CD4-positive, CD25-positive, alpha-beta regulatory T cell (primary cell): ENCODE data around the gene PPP3R2. TPM values are rescaled to one million over a fixed set of nuclear protein-coding genes. Genes with fewer than 3 reads are reported as not detected.
A peak's percentile ranks its signal among the peaks of the same experiment; 100 is the strongest.

Source experiments
- ATAC-seq, 2 donors: fragments of 150-1000 bp; cut with Tn5 transposase; one replicate each; pipeline ENCODE4 v1.10.0; 2021; ENCODE audit warnings: low read depth in 2 of 2, moderate number of reproducible peaks in 2 of 2, moderate library complexity in 1 of 2
- DNase-seq, 3 donors: peaks; one replicate each; pipeline versions ENCODE4 v3.0.0 to v3.0.0-alpha.2; 2012 to 2022; ENCODE audit warnings: mixed read lengths in 1 of 3
- H3K27ac ChIP-seq: one replicate; pipeline ENCODE4 v1.7.0; 2013; ENCODE audit warnings: mild to moderate bottlenecking, low read length; ENCODE audit not compliant: insufficient read depth, poor library complexity, severe bottlenecking
- H3K27me3 ChIP-seq: one replicate; pipeline ENCODE4 v1.7.0; 2013; ENCODE audit warnings: low read length; ENCODE audit not compliant: control insufficient read depth, insufficient read depth
- H3K36me3 ChIP-seq: one replicate; pipeline ENCODE4 v1.7.0; 2013; ENCODE audit warnings: mild to moderate bottlenecking, low read length, moderate library complexity; ENCODE audit not compliant: control insufficient read depth, insufficient read depth
- H3K4me1 ChIP-seq: 2 replicates; pipeline ENCODE4 v1.7.0; 2013; ENCODE audit warnings: mild to moderate bottlenecking, low read length; ENCODE audit not compliant: insufficient read depth, control insufficient read depth, poor library complexity, severe bottlenecking
- H3K4me3 ChIP-seq: one replicate; pipeline ENCODE4 v1.7.0; 2013; ENCODE audit warnings: low read depth, mild to moderate bottlenecking, low read length, moderate library complexity
- H3K9me3 ChIP-seq, 2 experiments: 1 replicate in 1 of 2; 2 replicates in 1 of 2; pipeline ENCODE4 v1.7.0; 2013; ENCODE audit warnings: low read length in 2 of 2, mild to moderate bottlenecking in 1 of 2, moderate library complexity in 1 of 2; ENCODE audit not compliant: control insufficient read depth in 2 of 2
- H3K27ac Mint-ChIP-seq, 3 donors: one replicate each; pipeline ENCODE4 v1.8.0; 2020 to 2022; ENCODE audit warnings: mild to moderate bottlenecking in 3 of 3, mixed read lengths in 3 of 3, moderate library complexity in 2 of 3
- H3K27me3 Mint-ChIP-seq: one replicate; pipeline ENCODE4 v1.8.0; 2022; ENCODE audit warnings: mild to moderate bottlenecking, mixed read lengths
- H3K36me3 Mint-ChIP-seq: one replicate; pipeline ENCODE4 v1.8.0; 2020; ENCODE audit warnings: mixed read lengths
- H3K4me1 Mint-ChIP-seq, 4 donors: one replicate each; pipeline ENCODE4 v1.8.0; 2020 to 2022; ENCODE audit warnings: mixed read lengths in 4 of 4, mild to moderate bottlenecking in 1 of 4
- H3K4me3 Mint-ChIP-seq, 4 donors: one replicate each; pipeline ENCODE4 v1.8.0; 2020 to 2022; ENCODE audit warnings: mild to moderate bottlenecking in 4 of 4, mixed read lengths in 4 of 4, moderate library complexity in 3 of 4
- H3K9me3 Mint-ChIP-seq, 7 donors: one replicate each; pipeline ENCODE4 v1.8.0; 2020 to 2022; ENCODE audit warnings: mixed read lengths in 7 of 7, mild to moderate bottlenecking in 3 of 7, moderate library complexity in 2 of 7
- polyA plus RNA-seq, 4 donors: library from polyadenylated mRNA; unstranded; fragments of 300-500 nt; fragmentation: Illumina TruSeq; gene quantifications; one replicate each; pipeline ENCODE4 v1.2.3, GENCODE V29; 2021
- total RNA-seq: library from RNA; stranded (reverse); gene quantifications from one replicate; pipeline ENCODE4 v1.2.3, GENCODE V29; 2022

The PPP3R2 gene
- total and polyA plus RNA-seq, 5 donors from 2014 or later, result 0.17 to 0.22 TPM; not detected in 3

GRCh38 chr9:101572316-101572715, 22.5 kb downstream of the PPP3R2 start:
- ATAC-seq (peak in 1 of 2 donors; percentile 47), DNase-seq (peak in 1 of 3 donors; percentile 63)
- Mint-ChIP-seq H3K36me3 (peaks cover 12% of the 10 kb centered on the region), H3K27me3 (no peaks in the 10 kb centered on the region), H3K9me3 (no peaks in the 10 kb centered on the region), H3K4me3 (peak overlapping the region; percentile 42 to 80 (median 68)), H3K4me1 (peaks cover 22 to 90% (median 61%) of the 10 kb centered on the region in 4 donors), H3K27ac (peak overlapping the region; percentile 92 to 98 (median 95))
- Histone ChIP-seq H3K27me3 (no peaks in the 10 kb centered on the region), H3K36me3 (no peaks in the 10 kb centered on the region), H3K9me3 (no peaks in the 10 kb centered on the region), H3K27ac (peak overlapping the region; percentile 67), H3K4me1 (peaks cover 58% of the 10 kb centered on the region), H3K4me3 (peak overlapping the region; percentile 45)

- Histone ChIP-seq H3K9me3 (no peaks in the 10 kb centered on the region), H3K36me3 (no peaks in the 10 kb centered on the region), H3K4me1 (peaks cover 58% of the 10 kb centered on the region), H3K27me3 (no peaks in the 10 kb centered on the region), H3K27ac (peak overlapping the region; percentile 67), H3K4me3 (no peak overlapping the region)
- Mint-ChIP-seq H3K4me3 (peak overlapping the region in 2 of 4 donors; percentile 64 to 70), H3K9me3 (no peaks in the 10 kb centered on the region), H3K4me1 (peaks cover 28 to 87% (median 67%) of the 10 kb centered on the region in 4 donors), H3K27ac (peak overlapping the region; percentile 92 to 98 (median 95)), H3K27me3 (no peaks in the 10 kb centered on the region), H3K36me3 (peaks cover 16% of the 10 kb centered on the region)
- ATAC-seq (no peak), DNase-seq (no peak)
Observed at GRCh38 chr9:101571114-101571513, 23.7 kb downstream of the PPP3R2 start.

- H3K4me3 Mint-ChIP-seq, result peak overlapping the region; percentile 27 to 71 (median 67)
- Histone ChIP-seq H3K36me3 (peaks cover 9% of the 10 kb centered on the region), H3K4me1 (peaks cover 58% of the 10 kb centered on the region), H3K9me3 (no peaks in the 10 kb centered on the region), H3K27ac (peak overlapping the region; percentile 67), H3K4me3 (peak overlapping the region; percentile 45), H3K27me3 (no peaks in the 10 kb centered on the region)
- ATAC-seq, result peak; percentile 79 to 85
- peaks cover 23% of the 10 kb centered on the region for H3K36me3 Mint-ChIP-seq
- H3K27ac Mint-ChIP-seq, result peak overlapping the region; percentile 92 to 98 (median 95)
- peak in 2 of 3 donors; percentile 63 to 78 for DNase-seq
- H3K9me3 Mint-ChIP-seq, result no peaks in the 10 kb centered on the region
- H3K4me1 Mint-ChIP-seq, result peaks cover 28 to 79% (median 63%) of the 10 kb centered on the region in 4 donors
- no peaks in the 10 kb centered on the region for H3K27me3 Mint-ChIP-seq
Observed at GRCh38 chr9:101569741-101570501, 24.8 kb downstream of the PPP3R2 start.

- Mint-ChIP-seq H3K36me3 (peaks cover 38% of the 10 kb centered on the region), H3K27ac (peak overlapping the region; percentile 76 to 91 (median 86)), H3K9me3 (no peaks in the 10 kb centered on the region), H3K4me3 (no peak overlapping the region), H3K27me3 (no peaks in the 10 kb centered on the region), H3K4me1 (peaks cover 16 to 60% (median 45%) of the 10 kb centered on the region in 4 donors)
- Histone ChIP-seq H3K27me3 (no peaks in the 10 kb centered on the region), H3K36me3 (peaks cover 22% of the 10 kb centered on the region), H3K4me1 (peaks cover 38% of the 10 kb centered on the region), H3K9me3 (no peaks in the 10 kb centered on the region), H3K27ac (peak overlapping the region; percentile 5), H3K4me3 (no peak overlapping the region)
- DNase-seq (no peak), ATAC-seq (no peak)
Observed at GRCh38 chr9:101567725-101568350, 26.9 kb downstream of the PPP3R2 start.

- Histone ChIP-seq H3K27ac (no peak overlapping the region), H3K36me3 (peaks cover 29% of the 10 kb centered on the region), H3K9me3 (no peaks in the 10 kb centered on the region), H3K27me3 (no peaks in the 10 kb centered on the region), H3K4me1 (peaks cover 31% of the 10 kb centered on the region), H3K4me3 (no peak overlapping the region)
- H3K4me3 Mint-ChIP-seq, result no peak overlapping the region
- ATAC-seq (no peak), DNase-seq (peak in 2 of 3 donors; percentile 24 to 68)
- peaks cover 45% of the 10 kb centered on the region for H3K36me3 Mint-ChIP-seq
- peaks cover 10 to 53% (median 38%) of the 10 kb centered on the region in 4 donors for H3K4me1 Mint-ChIP-seq
- H3K27ac Mint-ChIP-seq, result peak overlapping the region; percentile 58 to 86 (median 74)
- H3K27me3 Mint-ChIP-seq, result no peaks in the 10 kb centered on the region
- peaks cover 0 to under 1% (median 0%) of the 10 kb centered on the region in 7 donors for H3K9me3 Mint-ChIP-seq
Observed at GRCh38 chr9:101566904-101567724, 27.7 kb downstream of the PPP3R2 start.

GRCh38 chr9:101564252-101564651, 30.5 kb downstream of the PPP3R2 start:
- peaks cover 0 to 1% (median 0%) of the 10 kb centered on the region in 7 donors for H3K9me3 Mint-ChIP-seq
- H3K4me1 ChIP-seq, result peaks cover 3% of the 10 kb centered on the region
- no peak overlapping the region for H3K27ac ChIP-seq
- H3K27ac Mint-ChIP-seq, result no peak overlapping the region
- no peak overlapping the region for H3K4me3 Mint-ChIP-seq
- DNase-seq (no peak), ATAC-seq (no peak)
- H3K27me3 ChIP-seq, result no peaks in the 10 kb centered on the region
- H3K36me3 Mint-ChIP-seq, result peaks cover 69% of the 10 kb centered on the region
- H3K4me1 Mint-ChIP-seq, result peaks cover 22 to 41% (median 25%) of the 10 kb centered on the region in 4 donors
- peaks cover 56% of the 10 kb centered on the region for H3K36me3 ChIP-seq
- no peaks in the 10 kb centered on the region for H3K9me3 ChIP-seq
- H3K4me3 ChIP-seq, result no peak overlapping the region
- no peaks in the 10 kb centered on the region for H3K27me3 Mint-ChIP-seq

- H3K36me3 ChIP-seq, result peaks cover 69% of the 10 kb centered on the region
- H3K4me1 Mint-ChIP-seq, result peaks cover 18 to 35% (median 23%) of the 10 kb centered on the region in 4 donors
- peaks cover 0 to 2% (median 0%) of the 10 kb centered on the region in 7 donors for H3K9me3 Mint-ChIP-seq
- ATAC-seq, result no peak
- no peak overlapping the region for H3K4me3 Mint-ChIP-seq
- H3K27me3 Mint-ChIP-seq, result no peaks in the 10 kb centered on the region
- DNase-seq, result no peak
- H3K27ac Mint-ChIP-seq, result no peak overlapping the region
- no peaks in the 10 kb centered on the region for H3K9me3 ChIP-seq
- H3K4me3 ChIP-seq, result no peak overlapping the region
- H3K27ac ChIP-seq, result no peak overlapping the region
- H3K36me3 Mint-ChIP-seq, result peaks cover 76% of the 10 kb centered on the region
- no peaks in the 10 kb centered on the region for H3K4me1 ChIP-seq
- no peaks in the 10 kb centered on the region for H3K27me3 ChIP-seq
Observed at GRCh38 chr9:101562966-101563365, 31.8 kb downstream of the PPP3R2 start.
